NCI-H1092 (cell line): ENCODE data around the gene GTF2E1.
"Not testable (repeated sequence)": the region's sequence is repeated elsewhere in the genome, so short reads cannot be mapped to it uniquely, and the experiment has no call there.

Experiments used
- DNase-seq: peaks from one replicate; lab custom pipeline; 2025; lab: John Stamatoyannopoulos, UW

Gene GTF2E1

DNA sequence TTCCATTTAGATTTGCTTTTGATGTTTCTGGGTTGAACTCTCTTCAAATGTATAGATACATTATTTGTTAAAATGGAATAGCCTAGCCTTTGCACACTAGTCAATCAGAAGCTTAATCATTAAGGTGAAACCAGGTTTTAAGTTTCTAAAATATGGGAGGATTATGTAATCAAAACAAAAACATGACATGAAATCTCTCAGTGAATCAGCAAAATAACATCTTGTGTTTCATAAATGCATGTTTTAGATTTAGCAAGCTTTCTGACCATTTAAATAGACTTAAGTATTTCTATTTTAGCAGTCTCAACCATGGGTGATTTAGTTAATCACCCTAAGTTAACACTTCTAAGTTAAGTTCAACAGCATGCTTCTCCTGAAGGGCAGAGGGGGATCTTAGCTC is 11.3 kb downstream of the GTF2E1 start:
- DNase-seq: no peak

DNA sequence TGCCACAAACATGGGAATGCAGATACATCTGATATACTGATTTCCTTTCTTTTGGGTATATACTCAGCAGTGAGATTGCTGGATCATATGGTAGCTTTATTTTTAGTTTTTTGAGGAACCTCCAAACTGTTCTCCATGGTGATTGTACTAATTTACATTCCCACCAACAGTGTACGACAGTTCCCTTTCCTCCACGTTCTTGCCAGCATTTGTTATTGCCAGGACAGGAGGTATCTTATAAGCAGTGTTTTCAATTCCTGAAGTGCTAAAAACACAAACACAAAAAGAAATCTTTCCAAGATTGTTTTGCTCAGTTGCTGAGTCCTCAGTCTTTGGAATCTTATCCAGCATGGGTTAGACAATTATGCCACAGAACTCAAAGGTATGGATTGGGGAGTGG is 13.5 kb downstream of the GTF2E1 start:
- no peak for DNase-seq

DNA sequence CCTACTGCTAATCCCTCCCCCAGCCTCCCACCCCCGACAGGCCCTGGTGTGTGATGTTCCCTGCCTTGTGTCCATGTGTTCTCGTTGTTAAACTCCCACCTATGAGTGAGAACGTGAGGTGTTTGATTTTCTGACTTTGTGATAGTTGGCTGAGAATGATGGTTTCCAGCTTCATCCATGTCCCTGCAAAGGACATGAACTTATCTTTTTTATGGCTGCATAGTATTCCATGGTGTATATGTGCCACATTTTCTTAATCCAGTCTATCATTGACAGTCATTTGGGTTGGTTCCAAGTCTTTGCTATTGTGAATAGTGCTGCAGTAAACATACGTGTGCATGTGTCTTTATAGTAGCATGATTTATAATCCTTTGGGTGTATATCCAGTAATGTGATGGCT is 16.0 kb downstream of the GTF2E1 start:
- DNase-seq: not testable (repeated sequence)

DNA sequence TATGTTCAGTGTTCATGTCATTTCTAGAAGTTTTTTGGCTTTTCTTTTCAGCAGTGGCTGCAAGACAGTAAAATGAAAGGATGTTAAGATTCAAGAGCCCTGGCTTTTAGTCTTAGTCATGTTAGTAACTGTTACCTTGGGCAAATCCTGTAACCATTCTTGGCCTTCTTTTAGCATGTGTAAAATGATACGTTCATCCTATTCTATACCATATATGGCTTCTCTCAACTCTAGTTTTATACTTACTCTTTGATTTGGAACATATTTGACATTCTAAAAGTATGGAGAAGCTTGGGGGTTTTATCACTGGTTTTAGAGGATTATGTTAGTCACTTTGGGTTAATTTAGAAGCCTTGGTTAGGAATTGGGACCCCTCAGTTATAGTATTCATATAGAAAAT is 20.1 kb downstream of the GTF2E1 start:
- no peak for DNase-seq

DNA sequence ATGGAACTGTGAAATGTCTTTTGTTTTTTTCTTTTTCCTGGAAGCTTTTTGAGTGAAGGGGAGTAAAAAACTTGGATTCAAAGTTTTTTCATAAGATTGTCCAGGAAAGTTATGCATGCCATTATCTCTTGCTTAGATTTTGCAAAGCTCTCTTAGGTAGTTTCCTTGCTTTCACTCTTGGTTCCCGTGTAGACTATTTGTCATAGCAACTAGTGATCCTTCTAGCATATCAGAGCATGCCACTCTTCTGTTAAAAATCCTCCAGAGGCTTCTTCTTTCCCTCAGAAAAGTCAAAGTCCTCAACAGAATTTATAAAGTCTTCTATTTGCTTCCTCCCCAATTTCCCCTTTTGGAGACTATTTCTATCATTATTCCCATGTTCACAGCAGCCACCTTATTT is 21.1 kb downstream of the GTF2E1 start:
- no peak for DNase-seq

DNA sequence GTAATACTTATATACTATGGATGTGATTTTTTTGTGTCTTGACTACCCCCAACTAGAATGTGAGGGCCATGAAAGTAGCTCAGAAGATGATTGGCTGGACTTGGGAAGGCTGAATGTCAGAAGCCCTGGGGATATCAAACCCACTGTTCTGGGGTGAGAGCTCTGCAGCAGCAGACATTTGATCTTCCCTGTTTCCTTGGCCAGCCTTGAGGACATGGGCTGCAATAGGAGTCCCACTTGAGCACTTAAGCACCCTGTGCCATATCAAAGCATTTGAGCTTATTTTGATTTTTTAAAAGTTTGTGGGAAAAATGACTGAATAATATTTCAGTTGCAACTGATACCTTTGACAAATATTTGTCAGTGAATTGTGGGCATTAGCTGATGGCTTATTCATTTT is 21.7 kb downstream of the GTF2E1 start:
- DNase-seq: no peak

DNA sequence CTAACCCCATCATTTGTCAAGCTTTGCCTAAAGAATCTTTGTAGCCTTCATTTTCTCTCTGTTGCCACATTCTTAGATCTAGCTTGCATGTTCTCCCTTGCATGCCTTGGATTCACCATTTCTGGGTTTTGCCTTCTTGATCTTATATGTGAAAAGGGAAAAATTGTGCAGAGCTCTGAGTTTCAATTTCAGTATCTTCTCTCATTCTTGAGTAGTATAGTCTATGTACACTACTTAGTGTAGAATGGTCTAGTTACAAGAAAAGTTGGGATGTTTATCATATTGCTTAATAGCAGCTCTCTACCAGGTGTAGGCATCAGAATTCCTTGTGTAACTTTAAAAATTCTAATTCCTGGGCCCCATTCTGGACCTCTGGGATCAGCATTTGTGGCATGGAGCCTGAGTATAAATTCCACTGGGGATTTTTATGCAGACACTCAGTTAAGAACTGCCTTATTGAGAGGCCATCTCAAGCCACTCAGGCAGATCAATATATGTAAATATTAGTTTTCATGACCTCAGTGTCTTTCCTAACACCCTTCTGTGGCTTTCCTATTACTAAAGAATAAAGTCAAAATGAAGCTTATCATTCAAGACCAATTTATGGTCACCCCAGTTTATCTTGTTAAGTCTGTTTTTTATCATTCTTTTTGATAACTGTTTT is 23.4 kb downstream of the GTF2E1 start:
- DNase-seq: no peak

DNA sequence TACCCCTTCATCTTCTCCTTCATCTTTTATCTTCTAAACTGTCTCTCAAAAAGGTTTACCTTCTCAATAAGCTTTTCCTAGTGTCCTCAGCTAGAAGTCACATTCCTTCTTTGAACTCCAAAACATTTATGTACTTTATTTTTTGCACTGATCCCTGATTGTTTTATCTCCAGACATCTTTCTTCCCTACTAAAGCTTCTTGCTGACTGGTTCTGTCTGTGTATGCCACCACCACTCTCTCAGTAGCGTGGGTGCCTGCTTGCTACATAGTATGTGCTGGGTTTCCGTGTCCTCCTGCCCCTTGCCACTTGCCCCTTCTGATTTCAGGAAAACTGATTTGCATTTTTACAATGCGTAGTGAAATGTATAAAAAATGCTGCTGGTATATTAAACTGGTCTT is 24.0 kb downstream of the GTF2E1 start:
- no peak for DNase-seq

DNA sequence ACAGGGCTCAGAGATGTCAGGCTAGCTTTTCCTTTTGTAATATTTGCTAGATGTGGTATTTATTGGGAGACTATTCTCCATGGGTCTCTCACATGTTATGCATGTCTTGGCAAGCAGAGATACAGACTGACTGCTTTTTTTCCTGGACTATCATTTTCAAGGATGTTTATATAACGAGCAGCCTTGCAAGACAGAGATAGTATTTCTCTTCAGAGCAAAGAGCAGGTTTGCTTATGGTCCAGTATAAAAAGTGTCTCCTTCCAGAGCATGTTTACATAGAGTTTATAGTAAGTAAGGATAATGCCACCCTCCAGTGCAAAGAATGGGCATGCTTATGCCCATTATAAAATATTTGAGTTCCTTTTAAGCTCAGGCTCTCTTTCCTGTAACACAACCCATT is 24.6 kb downstream of the GTF2E1 start:
- DNase-seq: no peak

DNA sequence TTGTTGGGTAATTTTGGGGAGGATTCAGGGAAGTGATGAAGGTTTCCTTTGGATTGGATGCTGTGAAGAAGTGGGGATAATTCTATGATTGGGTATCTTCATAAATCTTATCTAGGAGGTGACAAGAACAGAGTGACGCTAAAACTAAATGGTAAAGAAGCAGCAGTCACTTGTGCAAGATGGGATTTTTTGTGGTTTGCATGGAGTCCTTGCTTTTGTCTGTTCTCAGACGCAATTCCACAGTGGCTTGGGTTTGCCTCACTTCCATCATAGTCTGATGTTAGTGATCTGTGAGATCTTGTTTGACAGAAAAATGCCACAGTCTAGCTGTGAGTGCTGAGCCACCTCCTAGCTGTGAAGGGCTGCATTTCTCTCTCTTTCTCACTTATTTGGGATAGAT is 26.9 kb downstream of the GTF2E1 start:
- DNase-seq: no peak

DNA sequence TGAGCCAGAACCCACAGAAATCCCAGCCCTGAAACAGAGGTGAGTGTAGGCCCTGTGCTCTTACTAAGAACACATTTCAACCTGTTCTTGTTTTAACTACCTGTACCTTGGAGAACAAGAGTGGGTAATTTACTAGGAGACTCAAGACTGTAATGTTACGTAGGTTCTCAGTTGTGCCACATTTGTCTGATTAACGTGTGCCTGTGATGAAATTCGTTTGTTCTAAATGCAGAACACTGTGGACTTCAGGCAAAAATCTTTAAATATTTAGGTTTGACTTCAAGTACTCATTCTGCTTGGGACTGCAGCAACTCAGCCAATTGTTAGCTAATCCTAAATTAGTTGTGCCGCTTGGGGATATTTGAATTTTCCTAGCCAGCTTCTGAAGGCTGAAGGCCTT is 28.3 kb downstream of the GTF2E1 start:
- no peak for DNase-seq

DNA sequence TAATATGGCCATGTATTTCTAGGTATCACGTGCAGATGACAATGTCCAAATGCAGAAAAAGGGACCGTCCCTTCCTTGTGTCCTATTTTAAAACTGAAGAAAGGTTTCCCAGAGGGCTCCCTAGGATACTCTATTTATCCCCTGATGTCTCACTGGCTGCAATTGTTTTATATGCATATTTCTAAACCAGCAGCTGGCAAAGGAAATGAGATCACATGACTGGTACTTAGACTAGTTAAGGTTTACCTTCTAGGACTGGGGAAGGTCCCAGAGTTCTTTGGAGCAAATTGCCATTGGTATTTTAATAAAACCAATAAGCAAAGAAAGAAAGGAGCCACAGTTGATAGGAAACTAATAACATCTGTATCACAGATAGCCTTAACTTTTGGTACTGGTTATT is 29.5 kb downstream of the GTF2E1 start:
- DNase-seq: no peak

DNA sequence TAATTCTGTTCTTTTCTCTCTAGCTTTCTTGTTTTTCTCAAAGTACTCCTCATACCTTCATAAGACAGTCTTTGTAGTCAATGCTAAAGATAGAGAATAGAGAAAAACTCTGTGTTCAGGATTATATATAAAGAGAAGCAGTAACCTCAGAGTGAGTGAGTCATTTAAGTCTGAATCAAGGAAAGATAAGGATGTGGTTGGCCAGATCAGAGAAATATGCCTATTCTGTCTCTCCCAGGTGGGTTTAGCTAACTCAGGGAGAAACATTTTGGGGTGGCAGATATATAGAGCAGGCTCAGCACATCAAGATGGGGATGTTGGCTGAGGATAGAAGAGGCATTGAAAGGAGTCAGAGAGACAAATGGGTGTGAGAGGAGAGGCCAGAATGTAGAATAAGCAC is 31.4 kb downstream of the GTF2E1 start:
- no peak for DNase-seq

DNA sequence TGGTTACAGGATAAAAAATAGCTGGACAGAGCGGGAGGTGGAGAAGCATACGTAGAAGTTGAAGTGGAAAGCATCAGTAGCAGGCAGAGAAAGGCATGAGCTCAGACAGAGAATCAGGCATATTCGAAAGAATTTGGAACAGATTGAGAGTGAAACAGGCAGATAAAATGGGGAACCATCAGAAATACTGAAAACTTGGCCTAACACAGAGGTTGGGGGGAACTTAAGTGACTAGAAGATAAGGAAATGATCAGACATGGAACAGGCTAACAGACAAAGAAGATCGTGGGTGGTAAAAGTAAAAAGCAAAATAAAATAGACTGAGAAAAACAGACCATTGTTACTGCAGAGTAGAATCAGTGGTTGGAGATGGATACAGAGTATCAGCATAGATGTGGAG is 32.9 kb downstream of the GTF2E1 start:
- DNase-seq: no peak

DNA sequence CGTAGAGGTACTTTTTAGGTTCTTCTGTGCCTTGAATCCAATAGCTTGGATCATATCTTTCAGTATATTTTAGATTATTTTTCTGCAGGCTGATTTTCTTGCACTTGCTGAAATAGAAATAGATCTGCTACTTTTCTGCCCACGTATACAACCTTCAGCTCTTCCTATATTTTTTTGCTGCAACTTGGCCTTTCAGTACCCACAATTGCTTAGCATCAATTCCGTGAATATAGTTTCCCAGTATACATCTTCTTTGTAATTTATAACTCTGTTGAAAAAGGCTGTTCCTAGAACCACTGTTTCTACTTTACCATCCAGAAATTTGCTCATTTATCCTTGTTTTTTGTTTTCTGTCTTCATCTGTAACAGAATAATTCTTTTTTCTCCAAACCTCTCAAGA is 36.2 kb downstream of the GTF2E1 start:
- no peak for DNase-seq

DNA sequence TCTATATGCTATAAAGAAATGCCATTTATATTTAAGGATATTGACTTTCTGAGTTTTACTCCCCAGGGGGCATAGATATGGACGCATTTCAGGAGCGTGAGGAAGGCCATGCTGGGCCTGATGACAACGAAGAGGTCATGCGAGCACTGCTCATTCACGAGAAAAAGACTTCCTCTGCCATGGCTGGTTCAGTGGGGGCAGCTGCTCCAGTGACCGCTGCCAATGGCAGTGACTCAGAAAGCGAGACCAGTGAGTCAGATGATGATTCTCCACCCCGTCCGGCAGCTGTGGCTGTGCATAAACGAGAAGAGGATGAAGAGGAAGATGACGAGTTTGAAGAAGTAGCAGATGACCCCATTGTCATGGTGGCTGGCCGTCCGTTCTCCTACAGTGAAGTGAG is 38.4 kb downstream of the GTF2E1 start:
- no peak for DNase-seq

DNA sequence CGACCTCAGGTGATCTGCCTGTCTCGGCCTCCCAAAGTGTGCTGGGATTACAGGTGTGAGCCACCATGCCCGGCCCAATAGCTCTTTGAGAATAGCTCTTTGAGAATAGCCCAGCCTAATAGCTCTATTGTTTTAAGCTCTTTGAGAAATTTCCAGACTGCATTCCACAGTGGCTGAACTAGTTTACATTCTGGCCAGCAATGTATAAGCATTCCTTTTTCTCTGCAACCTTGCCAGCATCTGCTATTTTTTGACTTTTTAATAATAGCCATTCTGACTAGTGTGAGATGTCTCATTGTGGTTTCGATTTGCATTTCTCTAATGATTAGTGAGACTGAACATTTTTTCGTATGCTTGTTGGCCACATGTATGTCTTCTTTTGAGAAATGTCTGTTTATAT is 43.3 kb downstream of the GTF2E1 start:
- DNase-seq: not testable (repeated sequence)

DNA sequence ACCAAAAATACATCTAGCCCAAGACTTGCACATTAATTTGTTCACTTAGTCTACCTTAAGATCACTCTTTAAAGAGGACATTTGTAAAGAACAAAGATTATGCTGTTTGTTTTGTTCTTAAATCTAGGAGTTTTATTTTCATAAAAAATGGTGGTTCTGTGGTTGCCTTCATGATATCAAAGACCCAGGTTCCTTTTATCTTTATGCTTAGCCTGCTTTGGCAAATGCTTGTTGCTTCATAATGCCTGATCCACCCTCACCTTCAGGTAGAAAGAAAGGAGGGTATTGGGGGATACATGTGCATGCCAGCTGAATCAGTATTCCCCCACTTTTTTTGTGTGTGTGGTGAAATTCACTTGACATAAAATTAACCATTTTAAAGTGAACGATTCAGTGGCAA is 48.5 kb downstream of the GTF2E1 start:
- no peak for DNase-seq

DNA sequence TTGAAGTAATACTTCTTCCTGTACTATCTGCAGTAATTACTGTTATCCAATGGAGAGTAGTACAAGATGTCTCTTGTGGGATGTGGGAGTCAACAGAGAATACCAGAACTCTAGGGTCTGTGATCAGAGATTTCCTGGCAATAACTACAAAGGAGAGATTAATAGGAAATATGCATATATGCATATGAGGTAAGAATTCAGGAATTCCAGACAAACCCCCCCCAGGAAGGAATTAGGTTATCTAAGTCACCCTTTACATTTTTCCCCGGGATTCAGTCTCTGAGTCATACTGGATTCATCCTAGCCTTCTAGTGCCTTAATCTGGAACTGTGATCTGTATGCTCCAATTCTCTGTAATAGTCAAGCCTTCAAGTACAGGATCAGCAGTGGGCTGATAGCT is 49.4 kb downstream of the GTF2E1 start:
- no peak for DNase-seq

DNA sequence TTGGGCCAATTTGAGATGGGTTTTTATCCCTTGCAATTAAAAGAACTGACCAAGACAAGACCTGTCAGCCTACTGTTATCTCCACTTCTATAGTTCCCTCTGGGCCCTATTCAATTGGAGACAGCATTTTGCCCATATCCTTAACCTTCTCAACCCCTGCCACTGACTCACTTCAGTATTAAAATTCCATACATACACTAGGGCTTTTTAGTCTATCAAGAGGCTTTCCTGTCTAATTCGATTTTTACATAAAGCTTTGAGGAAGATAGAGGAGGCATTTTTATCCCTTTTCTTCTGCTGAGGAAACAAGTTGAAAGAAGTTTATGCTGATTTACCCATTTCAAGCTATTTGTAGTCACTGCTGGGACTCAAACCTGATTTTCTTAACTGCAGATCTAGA is 51.1 kb downstream of the GTF2E1 start:
- no peak for DNase-seq

DNA sequence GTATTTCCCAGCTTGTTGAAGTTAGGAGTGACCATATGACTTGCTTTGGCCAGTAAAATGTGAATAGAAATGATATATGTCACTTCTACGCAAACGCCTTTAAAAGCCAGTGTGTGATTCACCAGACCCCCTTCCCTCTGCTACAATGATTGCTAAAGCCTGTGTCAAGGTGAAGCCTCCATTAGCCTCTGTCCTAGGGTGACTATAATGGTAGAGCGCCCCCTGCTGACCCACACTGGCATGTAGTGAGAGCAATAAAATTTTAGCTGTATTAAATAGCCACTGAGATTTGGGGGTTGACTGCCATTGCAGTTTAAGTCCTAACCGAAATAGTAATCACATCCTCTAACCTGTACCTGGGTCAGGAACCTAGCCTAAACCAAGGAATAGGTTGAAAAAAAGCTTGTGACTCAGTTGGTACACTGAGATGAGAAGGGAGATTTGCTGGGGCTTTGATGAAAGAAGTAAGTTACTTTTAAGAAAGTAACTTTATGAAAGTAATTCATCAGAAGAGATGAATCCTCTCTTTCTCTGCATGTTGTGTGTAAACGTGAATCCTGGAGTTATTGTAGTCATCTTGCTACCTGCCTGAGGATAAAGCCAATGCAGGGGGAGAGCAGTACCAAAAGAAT is 52.6 kb downstream of the GTF2E1 start:
- DNase-seq: peak; percentile 72

DNA sequence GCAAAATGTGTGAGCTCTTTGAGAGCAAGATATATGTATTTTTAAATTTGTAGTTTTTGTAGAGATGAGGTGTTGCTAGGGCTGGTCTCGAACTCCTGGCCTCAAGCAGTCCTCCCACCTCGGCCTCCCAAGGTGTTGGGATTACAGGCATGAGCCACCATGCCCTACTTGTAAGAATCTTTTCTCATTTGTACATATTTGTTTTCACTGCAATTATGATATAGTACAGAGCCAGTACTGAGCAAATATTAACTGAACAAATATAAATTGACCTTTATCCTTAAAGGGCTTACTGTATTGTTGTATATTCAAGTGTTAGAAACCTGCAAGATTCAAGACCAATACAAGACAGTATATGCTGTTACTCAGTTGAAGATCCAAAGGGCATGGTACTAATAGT is 53.4 kb downstream of the GTF2E1 start:
- DNase-seq: no peak

DNA sequence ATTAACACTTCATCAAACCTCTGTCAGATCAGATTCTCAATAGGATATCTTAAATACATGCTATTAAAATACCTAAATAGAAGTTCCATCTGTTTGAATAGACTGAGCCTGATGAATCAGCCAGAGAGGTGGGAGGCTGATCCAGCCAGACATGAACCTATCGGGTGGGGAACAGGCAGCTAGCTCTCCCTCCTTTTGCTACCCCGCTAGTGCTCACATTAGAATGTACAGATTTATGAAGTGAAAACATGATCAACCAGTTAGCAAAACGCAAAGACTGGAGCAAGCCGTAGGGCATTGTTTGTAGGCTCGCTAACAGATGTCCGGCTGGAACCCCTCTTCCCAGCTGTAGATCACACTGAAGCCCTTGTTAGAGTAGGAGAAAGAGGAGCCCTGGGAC is 54.4 kb downstream of the GTF2E1 start:
- DNase-seq: no peak

DNA sequence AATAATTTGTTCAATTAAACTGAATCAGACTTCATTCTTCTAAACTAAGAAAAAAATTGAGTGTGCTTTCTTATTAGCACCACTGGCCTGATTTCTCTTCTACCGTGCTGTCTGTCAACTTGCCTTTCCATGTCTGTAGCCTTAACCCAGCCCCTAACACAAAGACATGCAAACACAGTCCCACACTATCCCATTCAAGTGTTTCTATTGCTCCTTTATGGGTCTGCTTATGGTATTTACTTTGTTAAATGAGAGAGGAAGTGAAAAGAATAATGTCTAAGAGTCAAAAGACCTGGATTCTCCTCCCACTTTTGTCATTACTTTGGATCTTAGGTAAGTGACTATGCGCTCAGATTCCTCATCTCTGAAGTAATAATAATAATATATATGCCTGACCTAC is 55.3 kb downstream of the GTF2E1 start:
- no peak for DNase-seq
